OCI-LY1 (cell line): ENCODE results near the gene MIA2.

Experiments used
- H2AFZ ChIP-seq: fragments of 200-600 bp; sonication (generic), shearing (Covaris generic); 2 replicates; pipeline ENCODE4 v1.6.0; 2014; ENCODE audit warnings: antibody characterized with exemption, mild to moderate bottlenecking, low read length
- H3F3A ChIP-seq: fragments of 200-600 bp; sonication (generic), shearing (Covaris generic); 2 replicates; pipeline ENCODE4 v1.6.0; 2014; ENCODE audit warnings: mild to moderate bottlenecking, antibody characterized with exemption, low read length, moderate library complexity; ENCODE audit not compliant: insufficient read depth
- H3K27ac ChIP-seq: fragments of 200-600 bp; sonication (generic); 2 replicates; pipeline ENCODE4 v1.5.1; 2014; ENCODE audit warnings: low read length, mixed run types, mild to moderate bottlenecking, low read depth; ENCODE audit not compliant: poor library complexity, severe bottlenecking
- H3K27me3 ChIP-seq: fragments of 200-600 bp; sonication (generic); 2 replicates; pipeline ENCODE4 v1.6.0; 2014; ENCODE audit warnings: antibody characterized with exemption, mild to moderate bottlenecking, low read length, moderate library complexity; ENCODE audit not compliant: insufficient read depth
- H3K36me3 ChIP-seq: fragments of 200-600 bp; sonication (generic); 2 replicates; pipeline ENCODE4 v1.6.1; 2014; ENCODE audit warnings: mild to moderate bottlenecking, antibody characterized with exemption, low read length, moderate library complexity, mixed read lengths; ENCODE audit not compliant: insufficient read depth
- H3K4me1 ChIP-seq: fragments of 200-600 bp; sonication (generic); 2 replicates; pipeline ENCODE4 v1.5.1; 2014; ENCODE audit warnings: mild to moderate bottlenecking, low read length, moderate library complexity; ENCODE audit not compliant: insufficient read depth, severe bottlenecking
- H3K4me2 ChIP-seq: fragments of 200-600 bp; sonication (generic), shearing (Covaris generic); 2 replicates; pipeline ENCODE4 v1.6.1; 2014; ENCODE audit warnings: low read length
- H3K4me3 ChIP-seq: fragments of 200-600 bp; sonication (generic); 2 replicates; pipeline ENCODE4 v1.5.1; 2014; ENCODE audit warnings: low read length, low read depth, mild to moderate bottlenecking, mixed read lengths; ENCODE audit not compliant: poor library complexity, severe bottlenecking
- H3K79me2 ChIP-seq: fragments of 200-600 bp; shearing (Covaris generic); 2 replicates; pipeline ENCODE4 v1.6.1; 2016; ENCODE audit warnings: mixed run types, low read length, mixed read lengths; ENCODE audit not compliant: insufficient read depth
- H3K9ac ChIP-seq: fragments of 200-600 bp; sonication (generic), shearing (Covaris generic); 2 replicates; pipeline ENCODE4 v1.6.1; 2014; ENCODE audit warnings: mild to moderate bottlenecking, low read length, mixed read lengths
- H3K9me2 ChIP-seq: fragments of 200-600 bp; sonication (generic), shearing (Covaris generic); 2 replicates; pipeline ENCODE4 v1.6.1; 2014; ENCODE audit warnings: low read depth, mild to moderate bottlenecking, low read length, mixed read lengths
- H3K9me3 ChIP-seq: fragments of 200-600 bp; shearing (Covaris generic); 2 replicates; pipeline ENCODE4 v1.6.1; 2014; ENCODE audit warnings: low read length, mixed read lengths
- H4K20me1 ChIP-seq: fragments of 200-600 bp; sonication (generic), shearing (Covaris generic); 2 replicates; pipeline ENCODE4 v1.6.0; 2016; ENCODE audit warnings: mild to moderate bottlenecking, low read length; ENCODE audit not compliant: insufficient read depth
- CTCF ChIP-seq: fragments of 200-600 bp; sonication (generic), shearing (Covaris generic); IDR thresholded peaks from 2 replicates; pipeline ENCODE4 v1.5.1; 2017; ENCODE audit warnings: mild to moderate bottlenecking, antibody characterized with exemption, low read length, moderate library complexity, mixed read lengths
- EZH2 ChIP-seq: fragments of 200-600 bp; sonication (generic), shearing (Covaris generic); IDR thresholded peaks from 2 replicates; pipeline ENCODE4 v1.8.0; 2017; ENCODE audit warnings: borderline replicate concordance, mixed run types, mild to moderate bottlenecking, antibody characterized with exemption, low read length, moderate library complexity, mixed read lengths

MIA2 gene

GRCh38 chr14:39316830-39317553, 83.3 kb downstream of the MIA2 start:
- Histone ChIP-seq H3K4me2 (no peak overlapping the region), H4K20me1 (no peaks in the 10 kb centered on the region), H3K79me2 (no peaks in the 10 kb centered on the region), H3K4me3 (no peak overlapping the region), H3K27ac (no peak overlapping the region), H3K36me3 (peaks cover 30% of the 10 kb centered on the region), H2AFZ (no peak overlapping the region), H3K4me1 (no peaks in the 10 kb centered on the region), H3K9me3 (no peaks in the 10 kb centered on the region), H3F3A (no peaks in the 10 kb centered on the region; the same call in 1 of the 2 replicates), H3K9ac (no peak overlapping the region), H3K9me2 (no peaks in the 10 kb centered on the region), H3K27me3 (no peaks in the 10 kb centered on the region)
- TF ChIP-seq EZH2 (no peak), CTCF (no peak)

- Histone ChIP-seq H3K79me2 (no peaks in the 10 kb centered on the region), H3K9ac (no peak overlapping the region), H3K27me3 (no peaks in the 10 kb centered on the region), H2AFZ (no peak overlapping the region), H3K9me2 (no peaks in the 10 kb centered on the region), H3F3A (no peaks in the 10 kb centered on the region; the same call in 1 of the 2 replicates), H3K4me3 (no peak overlapping the region), H3K4me2 (no peak overlapping the region), H3K36me3 (peaks cover 31% of the 10 kb centered on the region), H3K9me3 (no peaks in the 10 kb centered on the region), H4K20me1 (no peaks in the 10 kb centered on the region), H3K27ac (no peak overlapping the region), H3K4me1 (no peaks in the 10 kb centered on the region)
- TF ChIP-seq EZH2 (no peak), CTCF (no peak)
These were observed 84.9 kb downstream of the MIA2 start for GRCh38 chr14:39318574-39318973.

GRCh38 chr14:39319381-39319780, 85.7 kb downstream of the MIA2 start:
- no peak for TF ChIP-seq EZH2
- TF ChIP-seq CTCF: no peak
- Histone ChIP-seq H3K4me1 (no peaks in the 10 kb centered on the region), H3K9me2 (no peaks in the 10 kb centered on the region), H3K27me3 (no peaks in the 10 kb centered on the region), H2AFZ (no peak overlapping the region), H3F3A (no peaks in the 10 kb centered on the region; the same call in 1 of the 2 replicates), H4K20me1 (no peaks in the 10 kb centered on the region), H3K9me3 (no peaks in the 10 kb centered on the region), H3K27ac (no peak overlapping the region), H3K4me3 (no peak overlapping the region), H3K4me2 (no peak overlapping the region), H3K79me2 (no peaks in the 10 kb centered on the region), H3K9ac (no peak overlapping the region), H3K36me3 (peaks cover 37% of the 10 kb centered on the region)
